Measurements from ENCODE around the gene SLC9A9.
"Not testable (repeated sequence)": the region's sequence is repeated elsewhere in the genome, so short reads cannot be mapped to it uniquely, and the experiment has no call there.

SLC9A9 gene

GRCh38 chr3:143847787-143848631 is at the start of gene SLC9A9:
TSS of gene SLC9A9 (minus strand) at chr3:143848468. CDS start at chr3:143848322, 146 bp downstream.
- peak; percentile 47 for DNase-seq (ENCODE audit: insufficient read length, low spot score)
- no peak for FAIRE-seq

GRCh38 chr3:143897576-143898295 is 49.5 kb upstream of the SLC9A9 start:
- FAIRE-seq = no peak
- no peak for DNase-seq (ENCODE audit: insufficient read length, low spot score)

- DNase-seq (ENCODE audit: insufficient read length, low spot score) = no peak
- no peak for FAIRE-seq
These were observed 48.2 kb upstream of the SLC9A9 start for GRCh38 chr3:143896486-143896885.

- FAIRE-seq = no peak
- no peak for DNase-seq (ENCODE audit: insufficient read length, low spot score)
These were observed 47.5 kb upstream of the SLC9A9 start for GRCh38 chr3:143895805-143896204.

GRCh38 chr3:143888846-143889245 is 40.6 kb upstream of the SLC9A9 start:
- FAIRE-seq (no peak), DNase-seq (ENCODE audit: insufficient read length, low spot score) (no peak)

GRCh38 chr3:143888166-143888565 is 39.9 kb upstream of the SLC9A9 start:
- FAIRE-seq (no peak), DNase-seq (ENCODE audit: insufficient read length, low spot score) (no peak)

- DNase-seq (ENCODE audit: insufficient read length, low spot score) = peak; percentile 20
- no peak for FAIRE-seq
These were observed 37.6 kb upstream of the SLC9A9 start for GRCh38 chr3:143885780-143886427.

- DNase-seq (ENCODE audit: insufficient read length, low spot score) = no peak
- FAIRE-seq = no peak
These were observed 36.6 kb upstream of the SLC9A9 start for GRCh38 chr3:143884861-143885260.

- FAIRE-seq = no peak
- no peak for DNase-seq (ENCODE audit: insufficient read length, low spot score)
These were observed 34.9 kb upstream of the SLC9A9 start for GRCh38 chr3:143883151-143883550.

GRCh38 chr3:143881095-143881494 is 32.8 kb upstream of the SLC9A9 start:
- FAIRE-seq (no peak), DNase-seq (ENCODE audit: insufficient read length, low spot score) (no peak)

- no peak for DNase-seq (ENCODE audit: insufficient read length, low spot score)
- FAIRE-seq = no peak
These were observed 27.3 kb upstream of the SLC9A9 start for GRCh38 chr3:143875546-143875945.

- DNase-seq (ENCODE audit: insufficient read length, low spot score); FAIRE-seq: not testable (repeated sequence)
These were observed 25.3 kb upstream of the SLC9A9 start for GRCh38 chr3:143873553-143873952.

GRCh38 chr3:143865302-143865701 is 17.0 kb upstream of the SLC9A9 start:
- no peak for DNase-seq (ENCODE audit: insufficient read length, low spot score)
- no peak for FAIRE-seq

GRCh38 chr3:143859465-143860203 is 11.4 kb upstream of the SLC9A9 start:
- DNase-seq (ENCODE audit: insufficient read length, low spot score) (no peak), FAIRE-seq (no peak)

GRCh38 chr3:143856252-143856970 is 8.1 kb upstream of the SLC9A9 start:
- FAIRE-seq (no peak), DNase-seq (ENCODE audit: insufficient read length, low spot score) (no peak)

- DNase-seq (ENCODE audit: insufficient read length, low spot score) (no peak), FAIRE-seq (no peak)
These were observed 6.9 kb upstream of the SLC9A9 start for GRCh38 chr3:143855183-143855582.

GRCh38 chr3:143851331-143852017 is 3.2 kb upstream of the SLC9A9 start:
- no peak for FAIRE-seq
- no peak for DNase-seq (ENCODE audit: insufficient read length, low spot score)

- FAIRE-seq (no peak), DNase-seq (ENCODE audit: insufficient read length, low spot score) (no peak)
These were observed 2.6 kb upstream of the SLC9A9 start for GRCh38 chr3:143850877-143851276.

GRCh38 chr3:143849854-143850549 is 1.7 kb upstream of the SLC9A9 start:
- no peak for DNase-seq (ENCODE audit: insufficient read length, low spot score)
- FAIRE-seq = no peak

All from HTR-8/SVneo (cell line).